NCI-H524 (cell line): Measurements from ENCODE around the gene TXN2.
A peak's percentile ranks its signal among the peaks of the same experiment; 100 is the strongest.
"Not testable (repeated sequence)": the region's sequence is repeated elsewhere in the genome, so short reads cannot be mapped to it uniquely, and the experiment has no call there.

ENCODE experiments used
- DNase-seq, 2 experiments: peaks; one replicate each; lab custom pipeline; 2025; lab: John Stamatoyannopoulos, UW

The TXN2 gene

DNA sequence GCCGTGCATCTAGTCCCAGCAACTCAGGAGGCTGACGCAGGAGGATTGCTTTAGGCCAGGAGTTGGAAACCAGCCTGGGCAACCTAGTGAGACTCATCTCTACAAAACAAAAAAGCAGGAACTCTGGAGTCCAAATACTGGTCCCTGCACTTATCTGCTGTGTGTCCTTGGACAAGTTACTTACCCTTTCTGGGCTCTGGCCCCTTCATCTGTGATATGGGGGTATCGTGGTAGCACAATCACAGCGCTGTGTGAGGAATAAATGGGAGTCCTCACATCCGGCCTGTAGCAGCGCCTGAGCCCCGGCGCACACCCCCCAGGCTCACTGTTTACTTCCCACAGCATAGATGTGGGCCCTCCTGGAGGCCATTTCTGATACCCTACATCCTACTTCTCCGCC, 49.5 kb downstream of the TXN2 start:
- DNase-seq = no peak

- peak in 1 of 2 experiments; percentile 43 for DNase-seq
These were observed 50.6 kb downstream of the TXN2 start for GRCh38 chr22:36430863-36431262.

GRCh38 chr22:36427952-36428351, 53.5 kb downstream of the TXN2 start:
- DNase-seq = not testable (repeated sequence)

DNA sequence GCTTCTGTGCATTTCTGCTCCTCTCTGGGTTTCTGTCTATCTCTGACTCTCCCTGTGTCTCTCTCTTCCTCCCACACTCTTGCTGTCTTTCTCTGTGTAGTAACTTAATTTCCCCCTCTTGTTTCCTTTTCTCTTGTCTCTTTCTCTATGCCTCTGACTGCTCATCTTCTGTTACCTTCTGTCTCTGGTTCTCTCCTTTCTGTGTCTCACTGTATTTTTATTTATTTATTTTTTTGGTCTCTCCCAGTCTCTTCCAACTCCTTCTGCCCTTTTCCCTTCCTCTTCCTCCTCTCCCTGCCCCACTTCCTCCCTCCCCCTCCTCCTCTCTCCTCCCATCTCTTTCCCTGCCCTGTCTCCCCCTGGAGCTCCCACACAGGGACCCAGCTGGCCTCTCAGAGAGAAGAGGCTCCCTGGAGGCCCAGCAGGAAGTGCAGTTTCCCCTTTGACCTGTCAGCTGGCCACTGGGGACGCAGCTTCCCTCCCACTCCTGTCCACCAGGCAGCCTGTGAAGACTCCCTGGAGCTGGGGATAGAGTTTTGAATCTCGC, 55.4 kb downstream of the TXN2 start:
- DNase-seq = peak in 1 of 2 experiments; percentile 51

- DNase-seq = no peak
These were observed 56.4 kb downstream of the TXN2 start for GRCh38 chr22:36424901-36425579.

GRCh38 chr22:36424466-36424865, 57.0 kb downstream of the TXN2 start:
- not testable (repeated sequence) for DNase-seq

GRCh38 chr22:36423461-36424404, 57.7 kb downstream of the TXN2 start:
- DNase-seq = no peak

GRCh38 chr22:36422287-36423014, 59.0 kb downstream of the TXN2 start:
- DNase-seq = no peak

DNA sequence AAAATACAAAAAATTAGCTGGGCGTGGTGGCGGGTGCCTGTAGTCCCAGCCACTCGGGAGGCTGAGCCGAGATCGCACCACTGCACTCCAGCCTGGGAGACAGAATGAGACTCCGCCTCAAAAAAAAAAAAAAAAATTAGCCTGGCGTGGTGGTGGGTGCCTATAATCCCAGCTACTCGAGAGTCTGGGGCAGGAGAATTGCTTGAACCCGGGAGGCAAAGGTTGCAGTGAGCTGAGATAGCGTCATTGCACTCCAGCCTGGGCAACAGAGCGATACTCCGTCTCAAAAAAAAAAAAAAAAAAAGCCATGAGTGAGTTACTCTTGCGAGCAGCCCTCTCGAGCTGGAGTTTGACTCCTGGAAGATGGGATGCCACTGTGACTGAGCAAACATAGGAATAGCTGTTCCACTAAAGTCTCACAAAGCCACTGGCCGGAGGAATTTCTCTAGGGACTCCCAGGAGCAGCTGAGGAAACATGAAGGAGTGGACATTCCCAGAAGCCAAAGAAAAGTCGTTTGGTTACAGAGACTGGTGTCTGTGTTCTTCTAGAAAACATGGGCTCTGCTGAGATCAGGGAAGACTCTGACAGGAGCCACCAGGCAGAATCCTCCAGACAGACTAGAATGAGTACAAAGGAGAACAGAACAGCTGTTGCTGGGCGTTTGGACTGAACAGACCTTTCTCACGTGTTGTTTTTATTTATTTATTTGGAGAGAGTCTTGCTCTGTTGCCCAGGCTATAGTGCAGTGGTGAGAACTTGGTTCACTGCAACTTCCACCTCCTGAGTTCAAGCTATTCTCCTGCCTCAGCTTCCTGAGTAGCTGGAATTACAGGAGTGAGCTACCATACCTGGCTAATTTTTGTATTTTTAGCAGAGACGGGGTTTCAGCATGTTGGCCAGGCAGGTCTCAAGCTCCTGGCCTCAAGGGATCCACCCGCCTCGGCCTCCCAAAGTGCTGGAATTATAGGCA, 61.2 kb downstream of the TXN2 start:
- DNase-seq = no peak

DNA sequence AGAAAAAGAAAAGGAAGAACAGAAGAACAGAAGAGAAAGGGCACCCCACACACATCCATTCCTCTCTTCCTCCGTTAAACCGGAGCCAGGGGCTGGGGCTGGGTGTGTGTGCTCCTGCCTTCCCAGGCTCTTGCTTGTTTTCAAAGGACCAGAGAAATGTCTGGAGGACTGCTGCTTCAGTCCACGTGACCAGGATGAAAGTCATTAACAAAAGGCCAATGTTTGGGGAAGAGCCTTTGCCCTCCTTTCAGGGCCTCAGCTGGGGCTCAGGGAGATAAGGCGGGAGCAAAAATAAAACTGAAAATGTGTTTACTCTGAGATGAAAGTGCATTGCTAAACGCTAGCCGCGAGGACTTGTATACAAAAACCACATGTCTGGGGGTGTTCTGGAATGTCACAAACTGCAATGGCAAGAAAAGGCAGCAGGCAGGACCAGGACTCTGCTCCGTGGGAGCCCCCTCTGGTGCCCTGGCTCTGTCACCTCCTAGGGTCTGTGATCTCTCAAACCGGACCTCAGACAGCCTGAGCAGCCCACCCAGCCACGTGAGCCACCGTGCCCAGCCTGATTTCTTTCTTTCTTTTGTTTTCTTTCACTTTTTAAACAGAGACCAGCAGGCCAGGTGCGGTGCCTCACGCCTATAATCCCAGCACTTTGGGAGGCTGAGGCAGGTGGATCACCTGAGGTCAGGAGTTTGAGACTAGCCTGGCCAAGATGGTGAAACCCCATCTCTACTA, 62.1 kb downstream of the TXN2 start:
- DNase-seq = no peak

- no peak for DNase-seq
These were observed 64.2 kb downstream of the TXN2 start for GRCh38 chr22:36417281-36417686.
